Tibial nerve (tissue), 4 donors: ENCODE data around the gene CHRFAM7A. TPM values are rescaled to one million over a fixed set of nuclear protein-coding genes. Genes with fewer than 3 reads are reported as not detected.

ENCODE experiments used
- small RNA-seq: library from RNA; depleted of rRNA; stranded (forward); fragments of <200 nt; gene quantifications from one replicate; pipeline ENCODE3, GENCODE V24; 2016
- total RNA-seq, 4 donors: library from RNA; depleted of rRNA; stranded (reverse); fragments of >200 nt; gene quantifications; one replicate each; pipeline ENCODE4 v1.1.0, GENCODE V29; 2016

CHRFAM7A gene
- total RNA-seq, 4 donors from 2014 or later: 0.39 to 3.0 (median 1.9) TPM

Small RNA genes lying within 50 kb of the gene (small RNA-seq; reads per million reads assigned to genes)
- not detected for gene AC019322.2
- not detected for gene RF00019
- not detected for gene RF00096
- not detected for gene RN7SL196P

Other genes with a start within 250 kb of the CHRFAM7A start
- 10 to 100 TPM in 1 of 4 donors, 1 to 10 TPM in 3; 3.1 to 11.4 (median 7.4) TPM for gene GOLGA8R, start 20.7 kb upstream of the CHRFAM7A start, total RNA-seq
- 1 to 10 TPM; 1.2 to 7.4 (median 2.7) TPM for gene GOLGA8Q, start 158.5 kb upstream of the CHRFAM7A start, total RNA-seq
- gene GOLGA8H, start 210.5 kb upstream of the CHRFAM7A start, total RNA-seq: 1 to 10 TPM; 1.1 to 4.2 (median 1.5) TPM